Neural cell (in vitro differentiated cells): ENCODE measurements around the gene ZNF580.

ENCODE experiments used
- CTCF ChIP-seq: fragments of 450-650 bp; IDR thresholded peaks from 2 replicates; pipeline ENCODE4 v1.5.1; 2014; ENCODE audit warnings: antibody characterized with exemption, mild to moderate bottlenecking, moderate library complexity; ENCODE audit not compliant: poor library complexity, severe bottlenecking
- EP300 ChIP-seq: fragments of 450-650 bp; conservative IDR thresholded peaks from 2 replicates; pipeline ENCODE4 v1.6.1; 2014; ENCODE audit warnings: antibody characterized with exemption, mild to moderate bottlenecking, moderate library complexity; ENCODE audit not compliant: poor library complexity, severe bottlenecking
- EZH2 ChIP-seq: fragments of 200-600, 300-800 bp; shearing (Covaris generic), sonication (generic); IDR thresholded peaks from 2 replicates; pipeline ENCODE4 v1.6.1; 2014; ENCODE audit warnings: antibody characterized with exemption, low read length, borderline replicate concordance, mild to moderate bottlenecking; ENCODE audit not compliant: insufficient read depth, poor library complexity, severe bottlenecking
- RAD21 ChIP-seq: fragments of 450-650 bp; conservative IDR thresholded peaks from 2 replicates; pipeline ENCODE4 v1.6.1; 2014; ENCODE audit warnings: antibody characterized with exemption, mild to moderate bottlenecking, moderate library complexity
- REST ChIP-seq: IDR thresholded peaks from 2 replicates; pipeline ENCODE4 v1.6.1; 2012; ENCODE audit warnings: borderline replicate concordance
- SMC3 ChIP-seq: fragments of 450-650 bp; conservative IDR thresholded peaks from 2 replicates; pipeline ENCODE4 v1.6.1; 2014; ENCODE audit warnings: antibody characterized with exemption, mild to moderate bottlenecking, moderate library complexity; ENCODE audit not compliant: poor library complexity
- TAF1 ChIP-seq: IDR thresholded peaks from 2 replicates; pipeline ENCODE4 v1.6.1; 2012; ENCODE audit warnings: low read depth

GRCh38 chr19:55670280-55671053, 29.7 kb downstream of the ZNF580 start:
- no peak for TF ChIP-seq EZH2
- TF ChIP-seq CTCF = no peak
- no peak for TF ChIP-seq SMC3
- no peak for TF ChIP-seq RAD21
- TF ChIP-seq TAF1 = no peak
- no peak for TF ChIP-seq REST
- no peak for TF ChIP-seq EP300
